ENCODE results near the gene C10orf67.

Gene C10orf67

DNA sequence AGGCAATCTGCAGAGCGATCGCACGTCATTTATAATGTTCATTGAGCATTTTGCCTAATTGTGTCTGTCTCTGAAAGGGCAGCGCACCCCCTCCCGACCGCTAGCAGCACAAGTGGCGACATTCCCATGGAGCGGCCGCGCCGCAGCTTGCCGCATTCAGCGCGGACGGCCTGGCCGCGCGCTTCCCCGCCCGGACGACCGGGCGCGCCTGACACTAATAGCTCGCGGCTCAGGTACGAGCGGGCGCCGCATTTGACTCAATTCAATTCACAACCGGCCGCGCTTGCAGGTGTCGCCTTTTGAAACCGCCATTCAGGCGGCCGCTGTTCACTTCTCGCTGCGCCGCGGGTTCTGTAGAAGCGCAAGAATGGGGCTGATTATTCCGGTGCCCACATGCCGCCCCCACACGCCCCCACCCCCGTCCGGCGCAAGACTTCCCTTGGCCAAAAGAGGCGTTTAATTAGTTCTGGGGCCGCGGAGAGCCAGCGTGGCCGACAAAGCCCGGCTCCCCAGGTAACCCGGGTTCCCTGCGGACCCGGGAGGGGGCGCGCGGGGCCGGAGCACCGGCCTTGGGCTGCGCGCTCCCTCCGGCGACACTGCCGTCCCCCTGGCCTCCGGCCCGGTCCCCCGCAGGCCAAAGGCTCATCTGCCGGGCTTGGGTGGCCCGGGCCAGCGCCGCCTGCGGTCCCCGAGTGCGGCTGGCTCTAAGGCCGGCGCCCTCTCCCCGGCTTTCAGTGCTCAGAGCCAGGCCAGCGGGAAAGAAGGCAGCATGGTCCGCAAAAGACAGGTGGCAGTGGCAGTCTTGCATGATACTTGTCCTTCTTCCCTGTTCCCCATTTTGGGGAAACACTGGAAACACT is 171.2 kb downstream of the C10orf67 start:
- no peak for DNase-seq (ENCODE audit: low read depth in 2 of 2)

DNA sequence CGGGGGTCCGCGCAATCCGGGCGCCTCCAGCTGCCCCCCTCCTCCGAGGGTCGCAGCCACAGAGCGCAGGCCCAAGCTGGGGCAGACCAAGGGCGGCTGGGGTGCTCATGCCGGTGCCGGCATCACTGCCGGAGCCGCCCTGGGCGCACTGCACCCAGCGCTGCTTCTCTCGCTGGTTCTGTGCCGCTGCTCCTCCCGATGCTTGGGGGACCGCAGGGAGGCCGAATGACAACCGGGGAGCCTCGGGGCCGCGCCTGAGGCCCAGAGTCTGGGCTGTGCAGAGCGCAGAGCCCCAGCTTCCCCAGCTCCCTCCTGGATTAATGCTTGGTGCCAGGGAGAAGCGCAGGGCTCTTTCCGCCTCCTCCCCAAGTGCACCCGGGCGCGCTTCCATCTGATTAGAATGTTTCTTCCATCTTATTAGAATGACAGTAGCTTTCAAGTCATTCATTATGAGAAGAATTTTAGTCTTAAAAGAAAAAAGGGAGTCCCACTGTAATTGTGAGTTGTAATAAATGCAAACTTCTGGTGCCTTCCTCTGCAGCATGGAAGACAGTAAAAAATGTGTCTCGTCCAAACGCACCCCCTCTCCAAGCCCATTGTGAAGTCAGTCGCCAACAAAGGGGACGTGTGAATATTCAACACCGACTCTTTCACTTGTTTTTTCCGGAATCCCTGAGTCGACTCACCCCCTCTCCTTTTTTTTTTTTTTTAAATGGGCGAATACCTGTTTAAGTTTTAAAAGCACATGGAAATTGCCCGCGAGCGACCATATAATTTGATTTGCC is 172.0 kb downstream of the C10orf67 start:
- DNase-seq (ENCODE audit: low read depth in 2 of 2): no peak

DNA sequence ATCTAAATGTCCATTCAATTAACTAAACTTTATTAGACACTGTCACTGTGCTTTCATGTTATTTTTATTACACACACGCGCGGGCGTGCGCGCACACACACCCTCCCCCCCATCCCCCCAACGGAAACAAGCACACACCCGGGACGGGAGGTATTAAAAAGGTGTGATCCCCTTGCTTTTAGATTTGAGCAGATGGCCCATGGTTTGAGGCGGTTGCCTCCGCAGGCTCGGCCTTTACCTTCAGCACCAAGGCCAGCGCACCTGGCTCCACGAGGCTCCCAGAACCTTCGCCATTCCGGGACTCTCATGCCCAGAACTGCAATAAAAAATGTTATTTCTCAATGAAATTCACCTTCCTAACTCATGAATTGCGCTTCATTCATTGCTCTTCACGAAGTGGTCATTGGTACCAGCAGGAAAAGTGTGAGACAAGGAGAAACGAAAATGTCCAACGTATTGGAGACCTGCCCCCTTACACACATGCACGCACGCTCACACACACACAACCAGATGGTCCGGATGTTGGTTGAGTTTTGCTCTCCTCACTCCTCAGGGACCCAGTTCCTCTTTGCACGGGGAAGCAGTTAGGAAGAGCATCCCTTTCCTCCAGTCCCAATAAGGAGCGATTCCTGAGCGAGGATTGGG is 173.2 kb downstream of the C10orf67 start:
- DNase-seq (ENCODE audit: low read depth in 2 of 2): no peak

DNA sequence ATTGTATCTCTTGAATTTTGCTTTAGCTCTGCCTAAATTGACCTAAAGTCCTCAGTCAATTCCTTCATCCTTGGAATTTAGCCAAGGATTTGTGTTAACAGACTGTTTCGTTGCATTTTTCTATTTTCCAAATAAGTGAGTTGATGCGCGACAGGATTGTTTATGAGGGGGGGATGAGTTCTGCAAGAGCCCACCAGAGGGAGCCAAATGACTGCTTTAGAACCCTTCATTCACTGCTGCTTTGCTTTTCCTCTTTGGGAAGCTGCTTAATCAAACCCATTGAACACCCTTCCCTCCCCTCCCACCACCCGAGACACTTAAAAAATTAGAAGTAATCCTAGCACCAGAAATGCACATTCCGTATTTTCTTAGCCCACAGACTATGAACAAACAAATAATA is 186.2 kb downstream of the C10orf67 start:
- no peak for DNase-seq (ENCODE audit: low read depth in 2 of 2)

DNA sequence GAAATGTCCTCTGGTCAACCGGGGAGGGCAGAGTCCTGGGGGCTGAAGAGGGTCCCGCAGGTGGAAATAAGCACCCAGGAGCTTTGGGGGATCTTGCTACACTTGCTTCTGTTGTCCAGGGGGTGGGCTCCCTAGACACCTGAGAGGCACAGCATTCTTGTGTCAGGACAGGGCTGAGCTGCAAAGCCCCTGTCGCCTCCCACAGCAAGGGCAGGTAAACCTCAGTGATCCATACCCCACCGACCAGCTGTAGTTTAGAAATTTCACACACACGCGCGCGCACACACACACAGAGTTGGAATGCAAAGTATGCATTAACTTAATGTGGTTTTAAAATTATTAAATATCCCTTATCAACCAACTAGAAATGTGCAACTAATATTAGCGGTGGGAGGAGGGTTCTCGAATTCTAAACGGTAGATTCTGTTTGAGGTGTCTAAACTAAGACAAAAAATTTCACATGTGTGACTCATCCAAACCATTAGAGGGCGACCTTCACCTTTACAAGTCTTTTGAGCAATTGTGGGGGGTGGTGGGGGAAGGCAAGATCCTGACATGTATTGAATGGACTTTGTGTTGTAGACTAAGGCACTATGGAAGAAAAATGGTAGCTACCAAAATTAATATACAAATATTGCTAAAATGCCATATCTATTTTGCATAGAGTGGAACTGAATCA is 186.8 kb downstream of the C10orf67 start:
- DNase-seq (ENCODE audit: low read depth in 2 of 2): no peak

DNA sequence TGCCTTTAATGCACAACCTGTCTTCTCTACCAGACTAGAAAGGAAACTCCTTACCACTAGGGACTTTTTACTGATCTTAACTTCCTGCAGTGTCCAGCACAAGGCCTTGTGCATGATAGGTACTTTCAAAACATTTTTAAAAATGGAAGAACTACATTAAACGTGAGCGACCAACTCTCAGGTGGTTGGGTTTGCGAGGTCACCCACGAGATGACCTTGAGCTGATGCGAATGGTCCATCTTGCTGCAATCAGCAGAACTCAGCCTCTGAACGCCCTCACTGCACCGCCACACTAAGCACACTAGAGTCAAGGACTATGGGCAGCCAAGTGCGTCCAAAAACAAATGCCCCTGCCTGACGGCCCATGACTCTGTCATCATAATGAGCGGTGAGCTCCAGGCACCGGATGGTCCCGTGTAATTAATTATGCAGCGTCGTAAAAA is 187.3 kb downstream of the C10orf67 start:
- no peak for DNase-seq (ENCODE audit: low read depth in 2 of 2)

DNA sequence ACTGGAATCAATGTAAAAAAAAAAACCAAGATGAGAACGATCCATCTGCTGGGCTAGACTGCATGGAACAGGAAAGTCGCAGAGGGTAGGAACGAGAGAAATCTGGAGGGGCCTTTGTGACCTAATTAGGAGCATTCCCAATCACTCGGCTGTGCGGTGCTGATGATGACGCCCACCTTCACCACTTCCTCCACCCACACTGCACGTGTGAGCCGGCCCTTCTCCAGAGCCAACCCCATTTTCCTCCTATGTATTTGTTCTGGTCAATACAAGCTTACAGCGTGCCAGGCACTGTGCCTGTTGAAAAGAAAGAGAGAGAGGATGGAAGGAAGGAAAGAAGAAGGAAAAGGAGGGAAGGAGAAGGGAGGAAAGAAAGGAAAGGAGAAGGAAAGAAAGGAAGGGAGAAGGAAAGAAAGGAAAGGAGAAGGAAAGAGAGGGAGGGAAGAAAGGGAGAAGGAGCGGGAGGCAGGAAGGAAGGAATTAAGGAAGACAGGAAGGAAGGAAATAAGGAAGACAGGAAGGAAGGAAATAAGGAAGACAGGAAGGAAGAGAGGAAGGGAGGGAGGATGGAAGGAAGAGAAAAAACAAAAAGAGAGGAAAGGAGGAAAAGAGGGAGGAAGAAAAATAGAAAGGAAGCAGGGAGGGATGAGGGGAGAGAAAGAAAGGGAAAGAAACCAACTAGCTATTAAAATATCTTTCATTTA is 188.0 kb downstream of the C10orf67 start:
- DNase-seq (ENCODE audit: low read depth in 2 of 2): no peak

DNA sequence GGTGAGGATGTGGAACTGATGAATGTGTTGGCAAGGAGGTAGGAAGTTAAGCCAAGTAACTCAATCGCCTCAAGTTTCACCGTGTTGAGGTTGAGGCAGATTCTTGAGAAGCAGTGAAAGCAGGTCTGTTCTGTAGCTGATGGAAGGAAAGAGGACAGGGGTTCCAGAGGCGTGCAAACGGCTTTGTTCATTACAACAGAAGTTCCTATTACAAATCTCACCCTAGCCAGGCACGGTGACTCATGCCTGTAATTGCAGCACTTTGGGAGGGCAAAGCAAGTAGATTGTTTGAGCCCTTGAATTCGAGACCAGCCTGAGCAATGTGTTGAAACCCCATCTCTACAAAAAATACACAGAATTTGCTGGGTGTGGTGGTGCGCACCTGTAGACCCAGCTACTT is 189.4 kb downstream of the C10orf67 start:
- DNase-seq (ENCODE audit: low read depth in 2 of 2): no peak
